GM18861 (cell line): ENCODE data around the gene EHD1.

Experiments
- ATAC-seq: cut with Tn5 transposase; IDR thresholded peaks from one replicate; pipeline ENCODE4 v1.9.1; 2021; ENCODE audit not compliant: unreplicated experiment

Gene EHD1

DNA sequence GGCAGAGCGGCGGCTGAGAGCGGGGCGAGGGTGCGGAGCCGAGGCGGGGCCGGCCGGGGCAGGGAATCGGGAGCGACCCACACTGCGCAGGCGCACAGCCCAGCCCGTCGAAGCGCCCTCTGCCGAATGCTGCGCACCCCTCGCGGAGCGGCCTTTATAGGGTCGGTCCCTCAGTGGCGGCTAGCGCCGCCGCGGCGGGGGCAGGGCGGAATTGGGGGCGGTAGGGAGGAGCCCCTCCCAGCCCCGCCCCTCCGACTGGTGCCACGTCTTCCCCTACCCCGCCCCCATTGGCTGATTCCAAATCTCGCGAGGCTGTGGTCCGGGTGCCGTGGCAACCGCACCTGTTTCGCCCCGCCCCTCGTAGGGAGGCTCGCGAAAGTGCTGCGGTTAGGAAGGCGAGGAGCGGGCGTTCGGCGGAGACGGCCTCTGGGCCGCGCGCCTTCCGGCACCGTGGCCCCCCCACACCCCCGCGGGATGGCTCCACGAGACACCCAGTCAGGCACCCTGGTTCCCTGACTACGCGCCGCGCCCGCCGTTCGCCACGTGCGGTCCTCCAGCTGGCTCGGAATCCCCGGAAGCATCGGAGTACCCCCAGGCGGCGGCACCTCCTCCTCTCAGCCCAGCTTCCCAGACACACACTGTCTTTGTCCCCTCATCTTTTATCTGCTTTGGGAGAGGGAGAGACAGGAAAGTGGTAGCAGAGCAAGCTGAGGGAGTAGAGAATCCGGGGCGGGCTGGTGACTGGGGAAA lies at the start of gene EHD1:
Gene EHD1 (minus strand): TSS at position 128 of the 750 bp plus-strand sequence. CDS start 157 bp downstream, outside the sequence.
- peak; percentile 63 for ATAC-seq

DNA sequence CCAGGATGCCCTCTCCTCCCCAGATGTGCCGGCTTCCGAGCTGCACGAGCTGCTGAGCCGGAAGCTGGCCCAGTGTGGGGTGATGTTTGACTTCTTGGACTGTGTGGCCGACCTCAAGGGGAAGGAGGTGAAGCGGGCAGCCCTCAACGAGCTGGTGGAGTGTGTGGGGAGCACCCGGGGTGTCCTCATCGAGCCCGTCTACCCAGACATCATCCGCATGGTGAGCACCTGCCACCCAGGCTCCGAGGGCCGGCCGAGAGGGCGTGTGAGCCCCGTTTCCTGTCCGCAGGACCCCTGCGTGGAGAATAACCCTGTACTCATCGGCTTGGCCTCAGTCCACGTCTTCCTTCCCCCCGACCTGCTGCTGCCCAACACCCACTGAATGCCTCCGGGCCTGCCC lies 48.3 kb upstream of the EHD1 start:
- no peak for ATAC-seq

GRCh38 chr11:64925536-64926436 lies 47.4 kb upstream of the EHD1 start:
- ATAC-seq, result no peak

DNA sequence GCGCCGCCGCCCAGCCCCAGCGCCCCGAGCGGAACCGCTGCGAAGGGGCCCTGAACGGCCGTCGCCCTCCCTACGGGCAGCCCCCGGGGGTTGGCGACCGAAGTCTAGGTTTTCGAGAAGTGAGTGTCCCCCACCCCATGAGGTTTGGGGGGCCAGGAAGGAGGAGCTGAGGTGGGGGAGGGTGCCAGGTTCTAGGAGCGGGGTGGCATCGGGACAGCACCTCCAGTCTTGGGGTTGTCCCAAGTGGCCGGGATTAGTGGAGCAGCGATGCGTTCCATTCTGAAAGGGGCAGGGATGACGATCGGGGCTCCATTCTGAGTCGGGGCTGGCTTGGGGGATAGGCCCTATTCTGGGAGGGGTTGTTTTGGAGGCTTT lies 46.5 kb upstream of the EHD1 start:
- ATAC-seq, result no peak

- peak; percentile 67 for ATAC-seq
These were observed 45.8 kb upstream of the EHD1 start, which contains the start of gene PPP2R5B for GRCh38 chr11:64923944-64924909. PPP2R5B (plus strand) TSS chr11:64924689; CDS start chr11:64925735, 1,046 bp downstream.

- no peak for ATAC-seq
These were observed 44.8 kb upstream of the EHD1 start for GRCh38 chr11:64923151-64923661.

DNA sequence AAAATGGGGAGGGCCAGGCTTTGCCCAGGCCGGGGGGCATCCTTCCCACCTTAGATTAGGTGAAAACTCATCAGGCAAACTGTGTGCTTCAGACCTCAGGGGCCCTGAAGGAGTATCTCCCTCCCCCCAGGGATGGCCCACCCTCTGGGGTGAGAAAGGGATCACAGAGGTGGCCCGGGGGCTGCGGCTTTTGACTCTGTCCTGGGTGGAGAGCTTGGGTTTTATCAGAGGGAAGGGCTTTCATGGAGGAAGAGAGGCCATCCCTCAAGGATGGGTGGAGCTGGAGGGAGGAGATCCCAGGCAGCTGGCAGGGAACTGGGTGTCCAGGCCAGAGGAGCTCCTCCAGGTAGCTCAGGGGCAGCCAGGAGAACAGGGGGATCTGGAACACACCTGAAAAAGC lies 43.0 kb upstream of the EHD1 start:
- no peak for ATAC-seq

DNA sequence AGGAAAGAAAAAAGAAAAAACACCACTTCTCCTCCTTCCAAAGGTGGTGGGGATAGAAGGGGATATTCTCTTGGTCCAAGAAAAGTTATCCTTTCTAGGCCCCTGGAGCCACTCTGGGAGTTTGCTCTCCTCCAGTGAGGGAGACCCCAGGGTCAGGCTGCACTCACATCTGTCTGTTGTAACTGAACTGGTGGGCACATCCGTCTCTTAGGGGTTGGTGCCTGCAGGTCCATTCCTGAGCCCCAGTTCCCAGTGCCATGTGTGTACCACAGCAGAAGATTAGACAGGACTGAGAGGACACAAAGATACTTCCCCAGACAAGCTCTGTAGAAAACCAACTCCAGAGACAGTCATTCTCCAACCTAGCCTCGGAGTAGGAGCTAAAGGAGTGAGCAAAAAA lies 41.7 kb upstream of the EHD1 start:
- ATAC-seq, result no peak

DNA sequence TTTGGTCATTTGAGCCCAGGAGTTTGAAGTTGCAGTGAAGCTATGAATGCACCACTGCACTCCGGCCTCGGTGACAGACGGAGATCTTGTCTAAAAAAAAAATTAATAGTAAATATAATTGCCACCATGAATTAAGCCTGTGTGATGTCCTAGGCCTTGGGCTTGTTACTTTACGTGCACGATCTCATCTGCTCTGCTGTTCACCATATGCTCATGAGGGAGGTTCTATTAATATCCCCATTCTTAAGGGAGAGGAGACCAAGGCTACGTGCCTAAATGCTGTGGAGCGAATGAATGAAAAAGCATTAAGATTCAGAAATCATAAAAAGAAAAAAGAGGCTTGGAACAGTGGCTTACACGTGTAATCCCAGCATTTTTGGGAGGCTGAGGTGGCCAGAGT lies 41.2 kb upstream of the EHD1 start:
- ATAC-seq, result no peak

DNA sequence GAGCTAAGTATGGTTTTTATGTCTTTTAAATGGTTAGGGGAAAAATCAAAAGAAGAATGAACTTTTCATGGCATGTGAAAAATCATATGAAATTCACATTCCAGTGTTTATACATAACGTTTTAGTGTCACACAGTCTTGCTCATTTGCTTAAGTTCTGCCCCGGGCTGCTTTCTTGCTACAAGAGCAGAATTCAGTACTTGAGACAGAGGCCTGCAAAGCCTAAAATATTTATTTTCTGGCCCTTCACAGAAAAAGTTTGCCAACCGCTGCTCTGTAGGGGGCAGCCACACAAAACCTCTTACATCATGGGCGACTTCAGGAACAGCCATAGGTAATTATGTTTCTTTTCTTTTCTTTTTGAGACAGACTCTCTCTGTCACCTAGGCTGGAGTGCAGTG lies 39.6 kb upstream of the EHD1 start:
- no peak for ATAC-seq

DNA sequence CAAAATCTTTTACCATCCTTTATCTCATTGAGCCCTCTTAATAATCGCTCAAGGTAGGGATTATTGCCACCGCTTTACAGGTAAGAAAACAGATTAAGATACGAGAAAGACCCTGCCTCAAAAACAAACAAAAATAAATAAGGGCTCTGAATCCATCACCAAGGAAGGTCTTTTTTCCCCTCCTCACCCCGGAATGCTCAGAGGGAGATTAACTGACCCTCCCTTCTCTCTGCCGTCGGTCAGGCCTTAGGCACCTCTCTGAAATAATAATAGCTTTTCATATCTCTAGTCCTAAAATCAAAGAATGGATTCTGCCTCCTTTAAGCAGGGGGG lies 39.2 kb upstream of the EHD1 start:
- no peak for ATAC-seq

DNA sequence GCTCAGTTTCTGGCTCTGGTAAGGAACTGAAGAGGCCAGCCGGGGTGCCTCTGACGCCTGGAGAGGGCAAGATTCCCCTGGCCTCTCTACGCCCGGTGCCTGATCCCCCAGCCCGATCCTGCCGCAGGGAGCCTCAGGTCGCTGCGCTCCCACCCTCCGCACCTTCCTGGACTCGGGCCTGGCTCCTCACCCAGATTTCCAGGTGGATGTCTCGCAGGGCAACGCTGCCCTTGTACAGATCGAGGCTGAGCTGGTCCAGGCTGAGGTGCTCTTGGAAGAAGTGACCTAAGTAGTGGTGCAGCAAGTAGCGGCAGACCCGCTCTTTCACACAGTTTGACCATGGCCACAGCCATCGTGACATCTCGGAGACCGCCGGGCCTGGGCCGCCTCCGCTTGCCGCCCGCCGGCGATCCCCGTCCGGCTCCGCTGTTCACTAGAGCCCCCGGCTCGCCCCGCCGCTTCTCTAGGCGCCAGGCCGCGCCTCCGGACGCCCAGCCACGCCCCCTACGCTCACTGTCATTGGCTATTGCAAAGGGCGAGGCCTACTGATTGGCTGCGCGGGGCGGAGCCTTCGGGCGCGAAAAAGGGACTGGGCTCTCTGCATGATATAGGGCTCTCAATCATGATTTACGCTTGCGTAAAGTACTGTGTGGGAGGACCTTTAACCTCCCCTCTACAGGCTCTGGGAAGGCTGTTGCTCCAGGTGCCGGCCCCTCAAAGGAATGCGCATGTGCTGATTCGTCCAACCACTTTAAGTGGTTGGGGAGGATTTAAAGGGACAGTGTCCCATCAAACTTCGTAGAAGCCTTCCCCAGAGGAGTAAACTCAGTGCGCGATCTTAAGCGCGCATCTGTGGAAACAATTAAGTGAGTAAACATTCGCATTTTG lies 38.6 kb upstream of the EHD1 start, which contains the start of gene ATG2A:
Gene ATG2A (minus strand): TSS at position 435 of the 888 bp plus-strand sequence. CDS start 74 bp downstream, at position 361.
- peak; percentile 90 for ATAC-seq

DNA sequence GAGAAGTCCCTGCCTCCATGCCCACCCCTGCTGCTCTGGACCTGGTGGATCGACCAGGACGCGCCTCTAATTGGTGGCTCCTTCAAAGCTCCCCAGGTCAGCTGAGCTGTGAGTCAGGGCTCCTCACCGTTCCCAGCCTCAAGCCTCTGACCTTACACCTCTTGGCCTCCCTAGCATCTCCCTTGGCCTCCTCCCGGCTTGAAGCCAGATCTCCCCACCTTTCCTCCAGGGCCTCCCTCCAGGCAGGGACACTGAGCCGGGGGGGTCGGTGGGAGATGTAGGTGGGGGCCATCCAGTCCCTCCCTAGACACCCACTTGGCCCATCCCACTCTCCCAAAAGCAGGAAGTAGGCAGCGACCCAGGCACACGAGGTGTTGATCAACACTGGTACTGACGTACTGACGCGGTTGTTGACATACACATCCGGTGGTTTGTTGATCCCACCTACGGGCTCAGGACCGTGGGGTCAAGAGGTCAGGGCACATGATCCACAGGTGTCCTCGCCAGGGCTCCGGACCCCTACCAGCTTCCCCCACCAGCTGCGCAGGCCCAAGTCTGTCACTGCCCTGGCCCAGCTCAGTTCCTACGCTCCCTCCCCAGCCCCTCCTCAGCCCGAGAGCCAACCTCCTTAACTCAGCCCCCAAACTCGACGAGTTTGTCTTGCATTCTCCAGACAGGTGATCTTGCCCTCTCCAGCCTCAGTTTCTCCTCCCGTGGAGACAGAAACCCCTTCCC lies 37.8 kb upstream of the EHD1 start:
- ATAC-seq, result no peak

DNA sequence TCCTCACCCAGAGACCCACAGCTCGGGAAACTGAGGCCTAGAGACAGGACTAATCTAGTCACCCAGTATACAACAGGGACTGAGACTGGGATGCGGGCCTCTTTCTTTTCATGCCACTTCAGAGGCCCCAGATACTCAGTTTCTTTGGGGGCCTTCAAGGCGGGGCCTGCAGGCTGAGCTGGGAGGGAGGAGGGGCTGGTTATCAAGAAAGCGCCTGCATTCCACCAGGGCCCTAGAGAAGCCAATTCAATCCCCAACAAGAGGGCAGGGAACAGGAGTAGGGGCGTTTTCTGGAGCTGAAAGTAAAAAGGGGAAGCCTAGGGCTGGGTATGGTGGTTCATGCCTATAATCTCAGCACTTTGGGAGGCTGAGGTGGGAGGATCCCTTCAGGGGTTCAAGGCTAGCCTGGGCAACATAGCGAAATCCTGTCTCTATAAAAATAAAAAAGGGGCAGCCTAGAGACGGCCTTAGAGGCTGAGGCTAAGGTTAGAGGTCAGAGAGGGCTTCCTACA lies 37.0 kb upstream of the EHD1 start:
- no peak for ATAC-seq

GRCh38 chr11:64914123-64914522 lies 35.7 kb upstream of the EHD1 start:
- ATAC-seq, result no peak

DNA sequence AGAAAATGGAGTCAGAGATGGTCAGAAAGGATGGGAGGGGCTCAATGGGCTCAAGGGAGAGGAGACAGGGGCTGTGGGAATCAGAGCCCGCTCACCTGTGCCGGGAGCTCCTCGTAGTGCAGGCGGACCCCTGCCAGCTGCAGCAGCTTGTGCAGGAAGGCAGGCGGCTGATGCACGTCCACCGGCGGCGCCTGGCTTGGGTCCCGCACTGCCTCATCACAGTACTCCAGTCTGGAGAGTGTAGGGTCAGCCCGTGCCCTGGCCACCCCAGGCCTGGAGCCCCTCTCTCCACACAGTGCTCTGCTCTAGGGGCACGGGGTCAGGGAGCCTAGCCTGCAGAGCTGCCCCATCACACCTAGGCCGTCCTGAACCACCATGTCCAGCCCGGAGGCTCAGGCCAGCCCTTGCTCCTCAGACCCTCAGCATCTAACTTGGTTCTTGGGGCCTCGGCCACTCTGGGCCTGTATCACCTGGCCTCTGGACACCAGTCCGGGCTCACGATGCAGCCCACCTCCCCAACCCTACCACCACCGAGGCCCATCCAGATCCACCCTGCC lies 34.8 kb upstream of the EHD1 start:
- no peak for ATAC-seq

DNA sequence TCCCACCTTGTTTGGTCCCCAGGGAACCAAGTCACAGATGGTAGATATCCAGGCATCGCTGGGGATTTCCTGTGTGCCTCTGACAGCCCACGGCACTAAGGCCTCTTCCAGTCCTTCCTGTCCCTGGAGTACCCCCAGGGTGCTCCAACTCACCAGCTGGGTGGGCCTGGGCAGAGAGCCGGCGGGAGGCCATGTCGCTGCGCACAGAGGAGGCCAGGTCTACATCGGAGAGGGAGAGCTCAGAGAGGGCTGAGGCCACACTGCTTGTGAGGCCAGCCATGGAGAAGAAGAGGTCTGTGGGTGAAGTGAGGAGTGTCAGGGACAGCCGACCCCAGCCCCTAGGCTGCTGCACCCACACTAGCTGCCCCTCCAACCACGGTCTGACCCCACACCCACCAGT lies 33.3 kb upstream of the EHD1 start:
- no peak for ATAC-seq

DNA sequence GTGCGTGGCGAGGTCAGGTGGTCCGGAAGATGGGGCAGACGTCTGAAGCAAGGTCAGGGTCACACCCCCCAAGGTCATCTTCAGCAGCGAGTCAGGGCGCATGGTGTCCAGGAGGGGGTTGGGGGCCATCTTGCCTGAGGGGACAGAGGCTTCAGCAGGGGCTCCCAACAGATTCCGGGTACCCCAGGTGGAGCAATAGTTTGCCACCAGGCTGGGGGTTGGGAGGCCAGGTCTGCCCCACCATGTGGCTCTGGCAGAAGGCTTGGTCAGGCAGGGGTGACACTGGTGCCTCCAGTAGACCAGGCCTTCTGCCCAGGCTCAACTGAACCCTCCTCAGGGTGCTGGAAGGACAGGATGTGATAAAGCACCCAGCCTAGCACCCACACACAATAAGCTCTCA lies 32.7 kb upstream of the EHD1 start:
- no peak for ATAC-seq
